ENCODE results near the gene ARHGEF2. TPM values are rescaled to one million over a fixed set of nuclear protein-coding genes. Genes with fewer than 3 reads are reported as not detected.

The ARHGEF2 gene
- polyA plus RNA-seq, 3 donors: 15.4 to 271 (median 18.6) TPM

DNA sequence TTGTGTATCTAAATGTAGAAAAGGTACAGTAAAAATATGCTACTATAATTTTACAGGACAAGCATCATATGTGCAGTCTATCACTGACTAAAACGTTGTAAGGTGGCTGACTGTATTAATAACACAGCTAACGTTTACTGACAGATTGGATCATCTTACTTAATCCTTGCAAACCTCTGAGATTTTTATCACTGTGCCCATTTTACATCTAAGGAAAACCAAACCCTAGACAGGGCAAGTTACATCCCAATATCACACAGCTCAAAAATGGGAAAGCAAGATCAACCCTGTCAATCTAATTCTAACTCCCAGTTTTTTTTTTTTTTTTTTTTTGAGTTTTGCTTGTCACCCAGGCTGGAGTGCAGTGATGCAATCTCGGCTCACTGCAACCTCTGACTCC is 59.7 kb downstream of the ARHGEF2 start:
- H3K4me3 ChIP-seq (replicated peaks in 1 of 3; ENCODE audit: low read depth in 2 of 3, low read length in 3 of 3): no peak overlapping the region
- no peaks in the 10 kb centered on the region for H3K9me3 Mint-ChIP-seq
- DNase-seq: no peak
- peaks cover 96 to 100% of the 10 kb centered on the region in 2 donors for H3K36me3 ChIP-seq (replicated peaks in 1 of 2; ENCODE audit: control insufficient read depth in 1 of 2, insufficient read depth in 2 of 2, low read length in 2 of 2)
- no peaks in the 10 kb centered on the region for H3K9me3 ChIP-seq (replicated peaks in 1 of 2; ENCODE audit: control insufficient read depth in 1 of 2, insufficient read depth in 1 of 2, low read length in 2 of 2)
- H3K27ac ChIP-seq (ENCODE audit: low read depth in 1 of 2, low read length in 2 of 2): no peak overlapping the region
- H3K79me2 ChIP-seq (ENCODE audit: insufficient read depth, low read length): peaks cover 19% of the 10 kb centered on the region
- no peaks in the 10 kb centered on the region for H3K4me1 Mint-ChIP-seq
- H3K27ac Mint-ChIP-seq: no peak overlapping the region
- H2AFZ ChIP-seq (ENCODE audit: insufficient read depth, low read depth, low read length, poor library complexity, severe bottlenecking): no peak overlapping the region
- no peak overlapping the region for H3K4me3 Mint-ChIP-seq
- no CpG with 5 or more reads among the region's 3 CpGs for WGBS (ENCODE audit: insufficient coverage)
- H3K36me3 Mint-ChIP-seq: peaks cover 78 to 98% of the 10 kb centered on the region in 2 donors
- peaks cover 44% of the 10 kb centered on the region for H4K20me1 ChIP-seq (ENCODE audit: insufficient read depth, low read length)
- no peaks in the 10 kb centered on the region for H3K27me3 Mint-ChIP-seq (ENCODE audit: low read depth in 3 of 3)
- intact Hi-C loops (cut with micrococcal nuclease): no loop called here
- no peaks in the 10 kb centered on the region for H3K27me3 ChIP-seq (ENCODE audit: control insufficient read depth in 2 of 2, insufficient read depth in 2 of 2, low read length in 2 of 2)
- H3K4me2 ChIP-seq (replicated peaks; ENCODE audit: extremely low read depth, low read length, poor library complexity, severe bottlenecking): no peak overlapping the region
- no peak overlapping the region for H3K9ac ChIP-seq (ENCODE audit: insufficient read depth, low read length, poor library complexity, severe bottlenecking)
- H3K4me1 ChIP-seq (ENCODE audit: control insufficient read depth in 1 of 2, insufficient read depth in 2 of 2, low read length in 2 of 2): no peaks in the 10 kb centered on the region
- TF ChIP-seq, protein P1, sequence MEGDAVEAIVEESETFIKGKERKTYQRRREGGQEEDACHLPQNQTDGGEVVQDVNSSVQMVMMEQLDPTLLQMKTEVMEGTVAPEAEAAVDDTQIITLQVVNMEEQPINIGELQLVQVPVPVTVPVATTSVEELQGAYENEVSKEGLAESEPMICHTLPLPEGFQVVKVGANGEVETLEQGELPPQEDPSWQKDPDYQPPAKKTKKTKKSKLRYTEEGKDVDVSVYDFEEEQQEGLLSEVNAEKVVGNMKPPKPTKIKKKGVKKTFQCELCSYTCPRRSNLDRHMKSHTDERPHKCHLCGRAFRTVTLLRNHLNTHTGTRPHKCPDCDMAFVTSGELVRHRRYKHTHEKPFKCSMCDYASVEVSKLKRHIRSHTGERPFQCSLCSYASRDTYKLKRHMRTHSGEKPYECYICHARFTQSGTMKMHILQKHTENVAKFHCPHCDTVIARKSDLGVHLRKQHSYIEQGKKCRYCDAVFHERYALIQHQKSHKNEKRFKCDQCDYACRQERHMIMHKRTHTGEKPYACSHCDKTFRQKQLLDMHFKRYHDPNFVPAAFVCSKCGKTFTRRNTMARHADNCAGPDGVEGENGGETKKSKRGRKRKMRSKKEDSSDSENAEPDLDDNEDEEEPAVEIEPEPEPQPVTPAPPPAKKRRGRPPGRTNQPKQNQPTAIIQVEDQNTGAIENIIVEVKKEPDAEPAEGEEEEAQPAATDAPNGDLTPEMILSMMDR (IDR thresholded peaks at IDR 0.05): no peak

DNA sequence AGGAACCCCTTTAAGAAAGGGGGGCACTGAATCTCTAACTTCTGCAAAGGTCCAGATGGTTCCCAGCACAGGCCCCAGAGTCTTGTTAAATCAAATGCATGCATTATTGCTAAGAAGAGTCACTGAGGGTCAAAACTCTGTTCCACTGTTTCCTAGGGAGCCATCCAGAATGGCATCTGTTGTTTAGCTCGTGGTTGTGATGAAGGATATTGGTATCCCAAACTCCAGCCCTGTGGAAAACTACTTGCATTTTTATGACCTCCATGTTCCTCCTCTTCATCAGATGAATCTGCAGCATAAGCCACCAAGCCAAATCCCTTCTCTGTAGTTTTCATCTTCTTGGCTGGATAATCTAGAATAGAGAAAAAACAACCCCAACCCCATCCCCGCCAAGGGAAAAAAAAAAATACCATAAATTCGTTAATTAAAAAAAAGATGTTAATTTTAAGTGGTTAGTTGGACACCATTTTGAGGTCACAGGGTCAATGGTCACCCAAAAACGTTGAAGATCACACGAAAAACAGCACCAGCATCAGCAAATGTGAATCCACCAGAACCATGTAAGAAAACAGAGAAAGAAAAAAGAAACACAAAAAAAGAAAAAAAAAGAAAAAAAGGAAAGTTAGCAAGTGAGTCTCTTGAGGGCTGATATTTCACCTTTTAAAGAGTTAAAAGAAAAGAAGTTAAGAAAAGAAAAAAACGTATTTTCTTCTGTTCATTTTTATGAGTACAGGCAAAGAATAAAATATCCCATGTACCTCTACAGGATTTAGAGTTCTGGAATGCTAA is 64.2 kb downstream of the ARHGEF2 start:
- TF ChIP-seq, protein P1 (IDR thresholded peaks at IDR 0.05): no peak
- peaks cover 26% of the 10 kb centered on the region for H3K79me2 ChIP-seq (ENCODE audit: insufficient read depth, low read length)
- H3K36me3 ChIP-seq (replicated peaks in 1 of 2; ENCODE audit: control insufficient read depth in 1 of 2, insufficient read depth in 2 of 2, low read length in 2 of 2): peaks cover 65 to 77% of the 10 kb centered on the region in 2 donors
- peaks cover 21% of the 10 kb centered on the region for H4K20me1 ChIP-seq (ENCODE audit: insufficient read depth, low read length)
- H3K27me3 ChIP-seq (ENCODE audit: control insufficient read depth in 2 of 2, insufficient read depth in 2 of 2, low read length in 2 of 2): no peaks in the 10 kb centered on the region
- no peak overlapping the region for H3K4me3 Mint-ChIP-seq
- H3K9me3 ChIP-seq (replicated peaks in 1 of 2; ENCODE audit: control insufficient read depth in 1 of 2, insufficient read depth in 1 of 2, low read length in 2 of 2): no peaks in the 10 kb centered on the region
- no peaks in the 10 kb centered on the region for H3K9me3 Mint-ChIP-seq
- H3K27ac ChIP-seq (ENCODE audit: low read depth in 1 of 2, low read length in 2 of 2): no peak overlapping the region
- H3K4me2 ChIP-seq (replicated peaks; ENCODE audit: extremely low read depth, low read length, poor library complexity, severe bottlenecking): no peak overlapping the region
- WGBS (ENCODE audit: insufficient coverage): no CpG with 5 or more reads among the region's 6 CpGs
- no peak overlapping the region for H3K9ac ChIP-seq (ENCODE audit: insufficient read depth, low read length, poor library complexity, severe bottlenecking)
- H3K36me3 Mint-ChIP-seq: peaks cover 59 to 76% of the 10 kb centered on the region in 2 donors
- intact Hi-C loops (cut with micrococcal nuclease): no loop called here
- no peaks in the 10 kb centered on the region for H3K27me3 Mint-ChIP-seq (ENCODE audit: low read depth in 3 of 3)
- H3K27ac Mint-ChIP-seq: peak overlapping the region in 3 of 7 donors; percentile 10 to 82 (median 52)
- no peak overlapping the region for H3K4me3 ChIP-seq (replicated peaks in 1 of 3; ENCODE audit: low read depth in 2 of 3, low read length in 3 of 3)
- no peak for DNase-seq
- H2AFZ ChIP-seq (ENCODE audit: insufficient read depth, low read depth, low read length, poor library complexity, severe bottlenecking): no peak overlapping the region
- H3K4me1 ChIP-seq (ENCODE audit: control insufficient read depth in 1 of 2, insufficient read depth in 2 of 2, low read length in 2 of 2): peaks cover 22 to 26% of the 10 kb centered on the region in 2 donors
- H3K4me1 Mint-ChIP-seq: peaks cover 21% of the 10 kb centered on the region
